Effector CD4-positive, alpha-beta T cell (primary cell): ENCODE data around the gene ERLEC1.
"Not testable (repeated sequence)": the region's sequence is repeated elsewhere in the genome, so short reads cannot be mapped to it uniquely, and the experiment has no call there.

Experiments used
- DNase-seq: peaks from one replicate; pipeline ENCODE4 v3.0.0-alpha.2; 2020

The ERLEC1 gene

GRCh38 chr2:53841651-53842050 lies 54.8 kb downstream of the ERLEC1 start:
- DNase-seq: not testable (repeated sequence)

- no peak for DNase-seq
Observed at GRCh38 chr2:53842891-53843290, 56.0 kb downstream of the ERLEC1 start.

GRCh38 chr2:53843595-53843994 lies 56.8 kb downstream of the ERLEC1 start:
- no peak for DNase-seq

GRCh38 chr2:53848062-53848461 lies 61.2 kb downstream of the ERLEC1 start:
- DNase-seq: no peak

GRCh38 chr2:53851052-53851757 lies 64.4 kb downstream of the ERLEC1 start:
- not testable (repeated sequence) for DNase-seq

- no peak for DNase-seq
Observed at GRCh38 chr2:53852532-53852931, 65.7 kb downstream of the ERLEC1 start.

- no peak for DNase-seq
Observed at GRCh38 chr2:53854678-53855077, 67.8 kb downstream of the ERLEC1 start.

- DNase-seq: no peak
Observed at GRCh38 chr2:53856272-53856671, 69.4 kb downstream of the ERLEC1 start.

GRCh38 chr2:53859206-53860181 lies 72.7 kb downstream of the ERLEC1 start, which contains the start of gene GPR75:
GPR75 (minus strand) TSS chr2:53859967; CDS start chr2:53854756, 5,211 bp downstream.
- DNase-seq: no peak

GRCh38 chr2:53861824-53862223 lies 75.0 kb downstream of the ERLEC1 start:
- no peak for DNase-seq

GRCh38 chr2:53863538-53864227 lies 76.8 kb downstream of the ERLEC1 start:
- no peak for DNase-seq

GRCh38 chr2:53865264-53865663 lies 78.4 kb downstream of the ERLEC1 start:
- no peak for DNase-seq

- DNase-seq: no peak
Observed at GRCh38 chr2:53865962-53866361, 79.1 kb downstream of the ERLEC1 start.

- no peak for DNase-seq
Observed at GRCh38 chr2:53867169-53867568, 80.3 kb downstream of the ERLEC1 start.

- DNase-seq: no peak
Observed at GRCh38 chr2:53867773-53868172, 80.9 kb downstream of the ERLEC1 start.
